Liver (tissue), 9 donors: ENCODE results near the gene RBM3. TPM values are rescaled to one million over a fixed set of nuclear protein-coding genes. Genes with fewer than 3 reads are reported as not detected.

Experiments used
- DNase-seq: peaks from one replicate; pipeline ENCODE4 v3.0.0-alpha.2; 2017; ENCODE audit warnings: low spot score
- H3K27ac ChIP-seq, 2 donors: one replicate each; pipeline ENCODE4 v1.7.0; 2013; ENCODE audit warnings: inconsistent platforms in 2 of 2, low read length in 2 of 2, control low read depth in 1 of 2, low read depth in 1 of 2, mild to moderate bottlenecking in 1 of 2
- H3K27me3 ChIP-seq, 4 donors: one replicate each; pipeline versions ENCODE4 v1.6.1 to v1.7.0; 2013; ENCODE audit warnings: low read length in 3 of 4, inconsistent platforms in 1 of 4, mild to moderate bottlenecking in 1 of 4, moderate library complexity in 1 of 4; ENCODE audit not compliant: control insufficient read depth in 4 of 4, insufficient read depth in 4 of 4
- H3K36me3 ChIP-seq, 4 donors: one replicate each; pipeline versions ENCODE4 v1.6.1 to v1.7.0; 2013; ENCODE audit warnings: low read length in 3 of 4, mild to moderate bottlenecking in 3 of 4, low read depth in 1 of 4, moderate library complexity in 1 of 4; ENCODE audit not compliant: control insufficient read depth in 4 of 4, insufficient read depth in 3 of 4
- H3K4me1 ChIP-seq, 4 donors: one replicate each; pipeline versions ENCODE4 v1.6.1 to v1.7.0; 2013; ENCODE audit warnings: low read length in 3 of 4, mild to moderate bottlenecking in 3 of 4, moderate library complexity in 1 of 4; ENCODE audit not compliant: control insufficient read depth in 4 of 4, insufficient read depth in 4 of 4
- H3K4me3 ChIP-seq, 3 donors: one replicate each; pipeline versions ENCODE4 v1.6.1 to v1.7.0; 2013; ENCODE audit warnings: low read length in 3 of 3, control low read depth in 1 of 3, low read depth in 1 of 3, mild to moderate bottlenecking in 1 of 3
- H3K9ac ChIP-seq, 2 donors: one replicate each; pipeline ENCODE4 v1.7.0; 2013; ENCODE audit warnings: low read length in 2 of 2, mild to moderate bottlenecking in 2 of 2, moderate library complexity in 2 of 2, control low read depth in 1 of 2, low read depth in 1 of 2
- H3K9me3 ChIP-seq, 4 donors: one replicate each; pipeline versions ENCODE4 v1.6.1 to v1.7.0; 2013; ENCODE audit warnings: low read length in 3 of 4; ENCODE audit not compliant: control insufficient read depth in 4 of 4
- EGR1 ChIP-seq, 2 donors: IDR thresholded peaks; 2 replicates each; pipeline ENCODE4 v1.6.1; 2016 to 2018; ENCODE audit warnings: antibody characterized with exemption in 2 of 2, low read depth in 2 of 2
- FOXA1 ChIP-seq: IDR thresholded peaks from 2 replicates; pipeline ENCODE4 v1.6.1; 2016; ENCODE audit warnings: antibody characterized with exemption
- HNF4A ChIP-seq, 2 donors: conservative IDR thresholded peaks; 2 replicates each; pipeline ENCODE4 v1.6.1; 2016; ENCODE audit warnings: antibody characterized with exemption in 2 of 2, mild to moderate bottlenecking in 2 of 2
- HNF4G ChIP-seq: IDR thresholded peaks from 2 replicates; pipeline ENCODE4 v1.6.1; 2016; ENCODE audit warnings: antibody characterized with exemption
- NR2F2 ChIP-seq: IDR thresholded peaks from 2 replicates; pipeline ENCODE4 v1.6.1; 2016; ENCODE audit warnings: antibody characterized with exemption
- RAD21 ChIP-seq, 2 donors: IDR thresholded peaks; 2 replicates each; pipeline ENCODE4 v1.6.1; 2016; ENCODE audit warnings: antibody characterized with exemption in 2 of 2, mild to moderate bottlenecking in 2 of 2
- REST ChIP-seq: IDR thresholded peaks from 2 replicates; pipeline ENCODE4 v1.6.1; 2016; ENCODE audit warnings: antibody characterized with exemption, mild to moderate bottlenecking
- RXRA ChIP-seq, 2 donors: IDR thresholded peaks; 2 replicates each; pipeline ENCODE4 v1.6.1; 2017 to 2018; ENCODE audit warnings: antibody characterized with exemption in 2 of 2, mild to moderate bottlenecking in 1 of 2
- TAF1 ChIP-seq: conservative IDR thresholded peaks from 2 replicates; pipeline ENCODE4 v1.6.1; 2016; ENCODE audit warnings: antibody characterized with exemption, mild to moderate bottlenecking
- YY1 ChIP-seq: IDR thresholded peaks from 2 replicates; pipeline ENCODE4 v1.6.1; 2016; ENCODE audit warnings: antibody characterized with exemption, mild to moderate bottlenecking
- ZBTB33 ChIP-seq: IDR thresholded peaks from 2 replicates; pipeline ENCODE4 v1.6.1; 2016; ENCODE audit warnings: antibody characterized with exemption
- WGBS: extraction: QIAGEN DNeasy Blood & Tissue Kit; methylation state at CpG from one replicate; pipeline ENCODE4 v1.1.7; 2013; 5-methylcytosine and 5-hydroxymethylcytosine counted together
- polyA plus RNA-seq, 2 donors: library from polyadenylated mRNA; stranded (reverse) in 1 of 2; unstranded in 1 of 2; fragments of 200-250 nt in 1 of 2; fragments of >200 nt in 1 of 2; fragmentation: Nextera tagmentation in 1 of 2; extraction: Ambion mirVana in 1 of 2; gene quantifications; one replicate each; pipeline versions ENCODE4 v1.2.1 to v1.2.3, GENCODE V29; 2013 to 2015
- total RNA-seq, 2 donors: library from RNA; depleted of rRNA; stranded (reverse); fragments of >200 nt; gene quantifications; one replicate each; pipeline ENCODE4 v1.2.3, GENCODE V29; 2014
- donor health status: healthy.
- donor health status: healthy.
- donor health status: healthy.
- donor health status: healthy.
- donor health status: healthy.

The RBM3 gene
- total and polyA plus RNA-seq, 4 donors: 28.6 to 87.3 (median 62.1) TPM

- no peaks in the 10 kb centered on the region for H3K27me3 ChIP-seq
- TF ChIP-seq TAF1: no peak
- no peak for TF ChIP-seq HNF4A (conservative IDR thresholded peaks at IDR 0.05)
- no peak for TF ChIP-seq RAD21 (IDR thresholded peaks at IDR 0.05)
- TF ChIP-seq HNF4G: no peak
- TF ChIP-seq RXRA (IDR thresholded peaks at IDR 0.05): no peak
- TF ChIP-seq REST: no peak
- TF ChIP-seq NR2F2: no peak
- TF ChIP-seq FOXA1: no peak
- no peak for TF ChIP-seq ZBTB33
- no peak for TF ChIP-seq EGR1 (IDR thresholded peaks at IDR 0.05; ENCODE audit: low read depth in 2 of 2)
- TF ChIP-seq YY1: no peak
These were observed 42.3 kb downstream of the RBM3 start for GRCh38 chrX:48616576-48616975.

GRCh38 chrX:48617542-48618340, 43.5 kb downstream of the RBM3 start:
- Histone ChIP-seq H3K9me3 (no peaks in the 10 kb centered on the region), H3K4me3 (no peak overlapping the region), H3K27me3 (no peaks in the 10 kb centered on the region), H3K4me1 (no peaks in the 10 kb centered on the region), H3K9ac (no peak overlapping the region), H3K36me3 (no peaks in the 10 kb centered on the region), H3K27ac (no peak overlapping the region)
- no peak for DNase-seq
- WGBS: 49% methylated on average over 8 of the region's 8 CpGs
- no peak for TF ChIP-seq YY1
- no peak for TF ChIP-seq HNF4G
- peak; percentile 24 for TF ChIP-seq NR2F2

More at GRCh38 chrX:48616576-48616975, 42.3 kb downstream of the RBM3 start:
- Histone ChIP-seq H3K4me3 (no peak overlapping the region), H3K27ac (no peak overlapping the region), H3K9me3 (no peaks in the 10 kb centered on the region), H3K9ac (no peak overlapping the region), H3K4me1 (no peaks in the 10 kb centered on the region), H3K36me3 (no peaks in the 10 kb centered on the region)
- DNase-seq: no peak
- WGBS: 45% methylated on average over 5 of the region's 5 CpGs
